Liver (tissue), 9 donors: ENCODE data around the gene THSD4. TPM values are rescaled to one million over a fixed set of nuclear protein-coding genes. Genes with fewer than 3 reads are reported as not detected.

Experiments used
- DNase-seq: peaks from one replicate; pipeline ENCODE4 v3.0.0-alpha.2; 2017; ENCODE audit warnings: low spot score
- H3K27ac ChIP-seq, 2 donors: one replicate each; pipeline ENCODE4 v1.7.0; 2013; ENCODE audit warnings: inconsistent platforms in 2 of 2, low read length in 2 of 2, control low read depth in 1 of 2, low read depth in 1 of 2, mild to moderate bottlenecking in 1 of 2
- H3K27me3 ChIP-seq, 4 donors: one replicate each; pipeline versions ENCODE4 v1.6.1 to v1.7.0; 2013; ENCODE audit warnings: low read length in 3 of 4, inconsistent platforms in 1 of 4, mild to moderate bottlenecking in 1 of 4, moderate library complexity in 1 of 4; ENCODE audit not compliant: control insufficient read depth in 4 of 4, insufficient read depth in 4 of 4
- H3K36me3 ChIP-seq, 4 donors: one replicate each; pipeline versions ENCODE4 v1.6.1 to v1.7.0; 2013; ENCODE audit warnings: low read length in 3 of 4, mild to moderate bottlenecking in 3 of 4, low read depth in 1 of 4, moderate library complexity in 1 of 4; ENCODE audit not compliant: control insufficient read depth in 4 of 4, insufficient read depth in 3 of 4
- H3K4me1 ChIP-seq, 4 donors: one replicate each; pipeline versions ENCODE4 v1.6.1 to v1.7.0; 2013; ENCODE audit warnings: low read length in 3 of 4, mild to moderate bottlenecking in 3 of 4, moderate library complexity in 1 of 4; ENCODE audit not compliant: control insufficient read depth in 4 of 4, insufficient read depth in 4 of 4
- H3K4me3 ChIP-seq, 3 donors: one replicate each; pipeline versions ENCODE4 v1.6.1 to v1.7.0; 2013; ENCODE audit warnings: low read length in 3 of 3, control low read depth in 1 of 3, low read depth in 1 of 3, mild to moderate bottlenecking in 1 of 3
- H3K9ac ChIP-seq, 2 donors: one replicate each; pipeline ENCODE4 v1.7.0; 2013; ENCODE audit warnings: low read length in 2 of 2, mild to moderate bottlenecking in 2 of 2, moderate library complexity in 2 of 2, control low read depth in 1 of 2, low read depth in 1 of 2
- H3K9me3 ChIP-seq, 4 donors: one replicate each; pipeline versions ENCODE4 v1.6.1 to v1.7.0; 2013; ENCODE audit warnings: low read length in 3 of 4; ENCODE audit not compliant: control insufficient read depth in 4 of 4
- ATF3 ChIP-seq: IDR thresholded peaks from 2 replicates; pipeline ENCODE4 v1.6.1; 2016; ENCODE audit warnings: antibody characterized with exemption
- CTCF ChIP-seq: fragments of 150-350 bp; IDR thresholded peaks from 2 replicates; pipeline ENCODE4 v1.5.1; 2017; ENCODE audit warnings: improper control_type of control experiment, low read depth, low read length; ENCODE audit not compliant: missing input control
- EGR1 ChIP-seq, 2 donors: IDR thresholded peaks; 2 replicates each; pipeline ENCODE4 v1.6.1; 2016 to 2018; ENCODE audit warnings: antibody characterized with exemption in 2 of 2, low read depth in 2 of 2
- FOXA1 ChIP-seq: IDR thresholded peaks from 2 replicates; pipeline ENCODE4 v1.6.1; 2016; ENCODE audit warnings: antibody characterized with exemption
- FOXA2 ChIP-seq: IDR thresholded peaks from 2 replicates; pipeline ENCODE4 v1.6.1; 2016; ENCODE audit warnings: antibody characterized with exemption
- GABPA ChIP-seq, 2 donors: IDR thresholded peaks in 1 of 2; conservative IDR thresholded peaks in 1 of 2; 2 replicates each; pipeline ENCODE4 v1.6.1; 2016; ENCODE audit warnings: antibody characterized with exemption in 2 of 2, mild to moderate bottlenecking in 1 of 2, moderate library complexity in 1 of 2
- HNF4G ChIP-seq: IDR thresholded peaks from 2 replicates; pipeline ENCODE4 v1.6.1; 2016; ENCODE audit warnings: antibody characterized with exemption
- JUND ChIP-seq, 2 donors: IDR thresholded peaks; 2 replicates each; pipeline ENCODE4 v1.6.1; 2016; ENCODE audit warnings: antibody characterized with exemption in 2 of 2
- MAX ChIP-seq: IDR thresholded peaks from 2 replicates; pipeline ENCODE4 v1.6.1; 2016; ENCODE audit warnings: antibody characterized with exemption
- RAD21 ChIP-seq, 2 donors: IDR thresholded peaks; 2 replicates each; pipeline ENCODE4 v1.6.1; 2016; ENCODE audit warnings: antibody characterized with exemption in 2 of 2, mild to moderate bottlenecking in 2 of 2
- REST ChIP-seq: IDR thresholded peaks from 2 replicates; pipeline ENCODE4 v1.6.1; 2016; ENCODE audit warnings: antibody characterized with exemption, mild to moderate bottlenecking
- RXRA ChIP-seq, 2 donors: IDR thresholded peaks; 2 replicates each; pipeline ENCODE4 v1.6.1; 2017 to 2018; ENCODE audit warnings: antibody characterized with exemption in 2 of 2, mild to moderate bottlenecking in 1 of 2
- TAF1 ChIP-seq: conservative IDR thresholded peaks from 2 replicates; pipeline ENCODE4 v1.6.1; 2016; ENCODE audit warnings: antibody characterized with exemption, mild to moderate bottlenecking
- YY1 ChIP-seq: IDR thresholded peaks from 2 replicates; pipeline ENCODE4 v1.6.1; 2016; ENCODE audit warnings: antibody characterized with exemption, mild to moderate bottlenecking
- ZBTB33 ChIP-seq: IDR thresholded peaks from 2 replicates; pipeline ENCODE4 v1.6.1; 2016; ENCODE audit warnings: antibody characterized with exemption
- WGBS: extraction: QIAGEN DNeasy Blood & Tissue Kit; methylation state at CpG from one replicate; pipeline ENCODE4 v1.1.7; 2013; 5-methylcytosine and 5-hydroxymethylcytosine counted together
- polyA plus RNA-seq, 2 donors: library from polyadenylated mRNA; stranded (reverse) in 1 of 2; unstranded in 1 of 2; fragments of 200-250 nt in 1 of 2; fragments of >200 nt in 1 of 2; fragmentation: Nextera tagmentation in 1 of 2; extraction: Ambion mirVana in 1 of 2; gene quantifications; one replicate each; pipeline versions ENCODE4 v1.2.1 to v1.2.3, GENCODE V29; 2013 to 2015
- total RNA-seq, 2 donors: library from RNA; depleted of rRNA; stranded (reverse); fragments of >200 nt; gene quantifications; one replicate each; pipeline ENCODE4 v1.2.3, GENCODE V29; 2014
- donor health status: healthy.
- donor health status: healthy.
- donor health status: healthy.
- donor health status: healthy.
- donor health status: healthy.

THSD4 gene
- total and polyA plus RNA-seq, 4 donors = 0.23 to 11.5 (median 1.9) TPM

GRCh38 chr15:71373917-71374316 is 258.6 kb downstream of the THSD4 start:
- Histone ChIP-seq H3K4me1 (peaks cover 0 to 6% (median 0%) of the 10 kb centered on the region in 4 donors), H3K27ac (no peak overlapping the region), H3K9me3 (no peaks in the 10 kb centered on the region), H3K4me3 (no peak overlapping the region), H3K27me3 (no peaks in the 10 kb centered on the region), H3K9ac (no peak overlapping the region), H3K36me3 (no peaks in the 10 kb centered on the region)
- 72% methylated on average over 1 of the region's 1 CpG for WGBS
- DNase-seq = no peak
- TF ChIP-seq ATF3 (no peak), RXRA (IDR thresholded peaks at IDR 0.05) (no peak)

GRCh38 chr15:71374607-71375352 is 259.5 kb downstream of the THSD4 start:
- Histone ChIP-seq H3K4me3 (no peak overlapping the region), H3K36me3 (no peaks in the 10 kb centered on the region), H3K27me3 (no peaks in the 10 kb centered on the region), H3K9ac (no peak overlapping the region), H3K9me3 (no peaks in the 10 kb centered on the region), H3K4me1 (peaks cover 0 to 6% (median 0%) of the 10 kb centered on the region in 4 donors), H3K27ac (no peak overlapping the region)
- 77% methylated on average over 6 of the region's 6 CpGs for WGBS
- DNase-seq = no peak
- no peak for TF ChIP-seq REST
- TF ChIP-seq FOXA2 = no peak
- TF ChIP-seq GABPA (IDR thresholded peaks at IDR 0.05 in 1 of 2, conservative IDR thresholded peaks at IDR 0.05 in 1 of 2) = no peak
- TF ChIP-seq MAX = no peak
- TF ChIP-seq EGR1 (IDR thresholded peaks at IDR 0.05; ENCODE audit: low read depth in 2 of 2) = no peak
- TF ChIP-seq RXRA (IDR thresholded peaks at IDR 0.05) = no peak
- no peak for TF ChIP-seq YY1
- no peak for TF ChIP-seq RAD21 (IDR thresholded peaks at IDR 0.05)
- no peak for TF ChIP-seq ATF3
- TF ChIP-seq CTCF = no peak
- no peak for TF ChIP-seq TAF1
- TF ChIP-seq JUND (IDR thresholded peaks at IDR 0.05) = no peak
- no peak for TF ChIP-seq ZBTB33
- no peak for TF ChIP-seq HNF4G
- no peak for TF ChIP-seq FOXA1
